ENCODE data around the gene CNP. TPM values are rescaled to one million over a fixed set of nuclear protein-coding genes. Genes with fewer than 3 reads are reported as not detected.

The CNP gene
- total RNA-seq, 1 experiment from 2014 or later, result 45.7 TPM

GRCh38 chr17:41972571-41973407, 6.2 kb downstream of the CNP start:
- H3K4me1 ChIP-seq (replicated peaks), result peaks cover 1% of the 10 kb centered on the region
- DNase-seq (ENCODE audit: low read depth in 1 of 2, low spot score in 2 of 2), result no peak
- H3K4me3 ChIP-seq, result no peak overlapping the region
- H3K27me3 ChIP-seq (replicated peaks), result no peaks in the 10 kb centered on the region
- H3K27ac ChIP-seq, result no peak overlapping the region
- no peaks in the 10 kb centered on the region for H3K9me3 ChIP-seq (replicated peaks)
- peaks cover 94% of the 10 kb centered on the region for H3K36me3 ChIP-seq

- Histone ChIP-seq H3K27ac (no peak overlapping the region), H3K9me3 (replicated peaks) (no peaks in the 10 kb centered on the region), H3K36me3 (peaks cover 94% of the 10 kb centered on the region), H3K27me3 (replicated peaks) (no peaks in the 10 kb centered on the region), H3K4me1 (replicated peaks) (no peaks in the 10 kb centered on the region), H3K4me3 (no peak overlapping the region)
- DNase-seq (ENCODE audit: low read depth in 1 of 2, low spot score in 2 of 2), result no peak
Observed at GRCh38 chr17:41973408-41973811, 6.8 kb downstream of the CNP start.

- Histone ChIP-seq H3K27me3 (replicated peaks) (no peaks in the 10 kb centered on the region), H3K27ac (no peak overlapping the region), H3K9me3 (replicated peaks) (no peaks in the 10 kb centered on the region), H3K4me3 (no peak overlapping the region), H3K36me3 (peaks cover 92% of the 10 kb centered on the region), H3K4me1 (replicated peaks) (no peaks in the 10 kb centered on the region)
- no peak for DNase-seq (ENCODE audit: low read depth in 1 of 2, low spot score in 2 of 2)
Observed at GRCh38 chr17:41974031-41974430, 7.4 kb downstream of the CNP start.

DNA sequence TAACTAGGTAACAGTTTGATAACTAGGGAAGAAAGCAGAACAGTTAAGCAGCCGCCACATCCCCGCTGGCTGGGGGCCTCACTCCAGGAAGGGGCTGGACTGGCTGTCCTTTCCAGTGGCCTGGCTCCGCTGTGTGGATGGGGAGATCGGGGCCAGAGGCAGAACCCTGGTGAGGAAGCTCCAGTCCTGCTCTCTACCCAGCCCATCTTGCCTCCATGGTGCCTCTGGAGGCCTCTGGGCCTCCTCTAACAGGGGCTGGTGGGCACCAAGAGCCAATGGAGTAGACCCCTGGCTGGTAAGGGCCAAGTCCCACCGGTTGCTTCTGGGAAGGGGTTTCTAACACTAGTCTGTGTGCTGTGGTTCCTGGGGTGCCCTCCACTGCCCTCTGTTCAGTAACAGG, 8.1 kb downstream of the CNP start:
- H3K36me3 ChIP-seq, result peaks cover 91% of the 10 kb centered on the region
- no peaks in the 10 kb centered on the region for H3K27me3 ChIP-seq (replicated peaks)
- no peak overlapping the region for H3K27ac ChIP-seq
- H3K9me3 ChIP-seq (replicated peaks), result no peaks in the 10 kb centered on the region
- DNase-seq (ENCODE audit: low read depth in 1 of 2, low spot score in 2 of 2), result no peak
- H3K4me3 ChIP-seq, result no peak overlapping the region
- H3K4me1 ChIP-seq (replicated peaks), result no peaks in the 10 kb centered on the region

- no peaks in the 10 kb centered on the region for H3K4me1 ChIP-seq (replicated peaks)
- no peak overlapping the region for H3K27ac ChIP-seq
- no peaks in the 10 kb centered on the region for H3K9me3 ChIP-seq (replicated peaks)
- H3K27me3 ChIP-seq (replicated peaks), result no peaks in the 10 kb centered on the region
- H3K36me3 ChIP-seq, result peaks cover 95% of the 10 kb centered on the region
- no peak overlapping the region for H3K4me3 ChIP-seq
- no peak for DNase-seq (ENCODE audit: low read depth in 1 of 2, low spot score in 2 of 2)
Observed at GRCh38 chr17:41975099-41976083, 8.8 kb downstream of the CNP start.

DNA sequence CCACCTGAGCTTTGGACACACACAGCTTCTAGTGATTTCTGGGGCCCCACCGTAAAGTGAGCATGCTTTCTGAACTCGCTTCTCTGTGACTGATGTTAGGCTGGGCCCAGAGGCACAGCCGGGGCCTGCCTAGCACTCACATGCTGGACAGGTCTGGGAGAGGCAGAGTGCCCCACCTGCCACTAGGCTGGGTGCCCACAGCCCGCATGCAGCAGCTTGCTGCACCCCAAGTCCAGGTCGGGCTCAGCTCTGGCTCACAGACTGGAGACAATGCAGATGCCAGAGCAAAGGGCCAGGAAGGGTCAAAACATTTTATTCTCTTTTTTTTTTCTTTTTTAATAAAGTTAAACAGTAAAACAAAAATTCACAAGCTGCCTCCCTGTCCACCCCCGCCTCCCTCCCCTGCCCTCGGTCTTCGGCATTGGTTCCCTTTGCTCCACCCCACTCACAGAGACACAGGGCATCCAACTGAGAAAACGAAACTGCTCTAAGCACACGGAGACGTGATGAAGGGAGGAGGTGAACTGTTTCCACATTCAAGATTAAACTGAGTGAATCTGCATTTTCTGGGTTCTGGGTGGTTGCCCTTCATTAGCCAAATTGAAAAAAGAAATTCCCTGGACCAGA, 9.7 kb downstream of the CNP start:
- Histone ChIP-seq H3K27me3 (replicated peaks) (no peaks in the 10 kb centered on the region), H3K4me3 (no peak overlapping the region), H3K36me3 (peaks cover 95% of the 10 kb centered on the region), H3K9me3 (replicated peaks) (no peaks in the 10 kb centered on the region), H3K27ac (no peak overlapping the region), H3K4me1 (replicated peaks) (no peaks in the 10 kb centered on the region)
- DNase-seq (ENCODE audit: low read depth in 1 of 2, low spot score in 2 of 2), result no peak

DNA sequence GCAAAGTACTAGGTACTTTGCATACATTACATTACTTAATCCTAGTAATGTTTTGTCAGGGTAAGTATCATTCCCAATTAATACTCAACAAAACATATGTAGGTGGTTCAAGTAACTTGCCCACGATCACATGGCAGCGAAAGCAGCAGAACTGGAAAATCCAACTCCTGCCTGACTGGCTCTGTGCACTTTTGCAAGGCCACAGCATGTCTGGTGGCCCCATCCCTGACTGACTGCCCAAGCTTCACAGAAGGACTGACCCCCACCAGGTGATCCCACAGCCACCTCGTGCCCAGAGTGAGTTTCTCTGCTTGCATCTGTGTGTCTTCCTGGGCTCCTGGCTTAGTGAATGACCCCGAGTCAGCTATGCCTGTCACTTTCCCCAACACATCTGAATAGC, 11.4 kb downstream of the CNP start:
- no peaks in the 10 kb centered on the region for H3K9me3 ChIP-seq (replicated peaks)
- DNase-seq (ENCODE audit: low read depth in 1 of 2, low spot score in 2 of 2), result no peak
- H3K27ac ChIP-seq, result no peak overlapping the region
- no peaks in the 10 kb centered on the region for H3K27me3 ChIP-seq (replicated peaks)
- no peak overlapping the region for H3K4me3 ChIP-seq
- peaks cover 94% of the 10 kb centered on the region for H3K36me3 ChIP-seq
- H3K4me1 ChIP-seq (replicated peaks), result no peaks in the 10 kb centered on the region

GRCh38 chr17:41982026-41982760, 15.6 kb downstream of the CNP start:
- no peak for DNase-seq (ENCODE audit: low read depth in 1 of 2, low spot score in 2 of 2)
- Histone ChIP-seq H3K36me3 (peaks cover 84% of the 10 kb centered on the region), H3K27ac (no peak overlapping the region)

DNA sequence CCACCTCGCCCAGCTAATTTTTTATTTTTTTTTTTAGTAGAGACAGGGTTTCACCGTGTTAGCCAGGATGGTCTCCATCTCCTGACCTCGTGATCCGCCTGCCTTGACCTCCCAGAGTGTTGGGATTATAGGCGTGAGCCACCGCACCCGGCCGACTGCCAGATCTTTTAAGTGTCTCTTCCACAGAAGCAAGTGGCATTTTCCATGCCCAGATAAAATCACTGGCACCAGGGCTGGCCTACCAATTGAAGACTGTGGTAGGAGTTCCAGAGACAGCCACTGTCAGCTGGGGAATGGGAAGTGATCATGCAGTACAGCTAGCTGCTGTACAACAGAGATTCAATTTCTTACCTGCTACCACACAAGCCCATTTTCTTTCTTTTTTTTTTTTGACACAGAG, 17.9 kb downstream of the CNP start:
- no peaks in the 10 kb centered on the region for H3K9me3 ChIP-seq (replicated peaks)
- DNase-seq (ENCODE audit: low read depth in 1 of 2, low spot score in 2 of 2), result no peak
- no peaks in the 10 kb centered on the region for H3K4me1 ChIP-seq (replicated peaks)
- H3K4me3 ChIP-seq, result no peak overlapping the region
- H3K36me3 ChIP-seq, result peaks cover 86% of the 10 kb centered on the region
- H3K27me3 ChIP-seq (replicated peaks), result no peaks in the 10 kb centered on the region
- H3K27ac ChIP-seq, result no peak overlapping the region

More at GRCh38 chr17:41982026-41982760, 15.6 kb downstream of the CNP start:
- Histone ChIP-seq H3K27me3 (replicated peaks) (no peaks in the 10 kb centered on the region), H3K9me3 (replicated peaks) (no peaks in the 10 kb centered on the region), H3K4me3 (no peak overlapping the region), H3K4me1 (replicated peaks) (no peaks in the 10 kb centered on the region)

GRCh38 chr17:41985919-41986318, 19.3 kb downstream of the CNP start:
- Histone ChIP-seq H3K4me3 (no peak overlapping the region), H3K27me3 (replicated peaks) (no peaks in the 10 kb centered on the region), H3K9me3 (replicated peaks) (no peaks in the 10 kb centered on the region), H3K27ac (no peak overlapping the region), H3K36me3 (peaks cover 87% of the 10 kb centered on the region), H3K4me1 (replicated peaks) (no peaks in the 10 kb centered on the region)
- DNase-seq (ENCODE audit: low read depth in 1 of 2, low spot score in 2 of 2), result no peak

- Histone ChIP-seq H3K27me3 (replicated peaks) (no peaks in the 10 kb centered on the region), H3K36me3 (peaks cover 87% of the 10 kb centered on the region), H3K4me3 (no peak overlapping the region), H3K27ac (no peak overlapping the region), H3K9me3 (replicated peaks) (no peaks in the 10 kb centered on the region), H3K4me1 (replicated peaks) (no peaks in the 10 kb centered on the region)
- no peak for DNase-seq (ENCODE audit: low read depth in 1 of 2, low spot score in 2 of 2)
Observed at GRCh38 chr17:41986634-41987033, 20.0 kb downstream of the CNP start.

GRCh38 chr17:41987642-41988041, 21.0 kb downstream of the CNP start:
- no peak for DNase-seq (ENCODE audit: low read depth in 1 of 2, low spot score in 2 of 2)
- Histone ChIP-seq H3K36me3 (peaks cover 87% of the 10 kb centered on the region), H3K9me3 (replicated peaks) (no peaks in the 10 kb centered on the region), H3K27me3 (replicated peaks) (no peaks in the 10 kb centered on the region), H3K27ac (no peak overlapping the region), H3K4me3 (no peak overlapping the region), H3K4me1 (replicated peaks) (no peaks in the 10 kb centered on the region)

DNA sequence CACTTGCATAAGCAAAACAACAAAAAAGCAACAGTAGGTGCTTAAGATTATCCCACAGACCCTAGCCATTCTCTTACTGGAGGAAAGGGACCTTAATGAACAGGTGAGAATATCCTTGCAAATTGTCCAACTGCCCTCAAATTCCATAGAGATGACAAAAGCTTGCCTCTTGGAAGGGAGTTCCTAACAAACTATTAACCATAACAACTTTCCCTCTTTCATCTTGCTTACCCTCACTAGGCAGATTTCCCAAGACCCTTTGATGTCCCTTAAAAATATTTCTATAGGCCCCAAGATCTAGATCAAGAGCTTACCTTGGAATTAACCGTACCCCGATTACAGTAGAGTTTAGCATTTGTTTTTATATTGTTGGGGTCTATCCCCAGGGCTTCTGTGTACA, 21.8 kb downstream of the CNP start:
- peaks cover 88% of the 10 kb centered on the region for H3K36me3 ChIP-seq
- H3K27me3 ChIP-seq (replicated peaks), result no peaks in the 10 kb centered on the region
- no peak for DNase-seq (ENCODE audit: low read depth in 1 of 2, low spot score in 2 of 2)
- no peaks in the 10 kb centered on the region for H3K9me3 ChIP-seq (replicated peaks)
- no peak overlapping the region for H3K4me3 ChIP-seq
- H3K4me1 ChIP-seq (replicated peaks), result no peaks in the 10 kb centered on the region
- no peak overlapping the region for H3K27ac ChIP-seq

Measured in SJSA1 (cell line).